ENCODE measurements around the gene NOVA1.
"Not testable (repeated sequence)": the region's sequence is repeated elsewhere in the genome, so short reads cannot be mapped to it uniquely, and the experiment has no call there.

The NOVA1 gene

GRCh38 chr14:26597589-26598080 lies at the start of gene NOVA1:
TSS of gene NOVA1 (minus strand) at chr14:26598033. CDS start at chr14:26597436, 597 bp downstream.
- no peak for DNase-seq (ENCODE audit: low spot score)

- not testable (repeated sequence) for DNase-seq (ENCODE audit: low spot score)
These were observed 47.2 kb upstream of the NOVA1 start for GRCh38 chr14:26645057-26645456.

- no peak for DNase-seq (ENCODE audit: low spot score)
These were observed 38.7 kb upstream of the NOVA1 start for GRCh38 chr14:26636561-26636960.

- DNase-seq (ENCODE audit: low spot score): not testable (repeated sequence)
These were observed 37.1 kb upstream of the NOVA1 start for GRCh38 chr14:26634946-26635345.

GRCh38 chr14:26626256-26626655 lies 28.4 kb upstream of the NOVA1 start:
- DNase-seq (ENCODE audit: low spot score): no peak

GRCh38 chr14:26622611-26623010 lies 24.8 kb upstream of the NOVA1 start:
- no peak for DNase-seq (ENCODE audit: low spot score)

- no peak for DNase-seq (ENCODE audit: low spot score)
These were observed 24.2 kb upstream of the NOVA1 start for GRCh38 chr14:26621807-26622560.

- no peak for DNase-seq (ENCODE audit: low spot score)
These were observed 23.5 kb upstream of the NOVA1 start for GRCh38 chr14:26621364-26621763.

GRCh38 chr14:26611259-26611658 lies 13.4 kb upstream of the NOVA1 start:
- no peak for DNase-seq (ENCODE audit: low spot score)

GRCh38 chr14:26606729-26607312 lies 9.0 kb upstream of the NOVA1 start:
- DNase-seq (ENCODE audit: low spot score): no peak

GRCh38 chr14:26605602-26606001 lies 7.8 kb upstream of the NOVA1 start:
- DNase-seq (ENCODE audit: low spot score): no peak

GRCh38 chr14:26602902-26603301 lies 5.1 kb upstream of the NOVA1 start:
- DNase-seq (ENCODE audit: low spot score): no peak

GRCh38 chr14:26601856-26602255 lies 4.0 kb upstream of the NOVA1 start:
- no peak for DNase-seq (ENCODE audit: low spot score)

GRCh38 chr14:26599291-26599690 lies 1.5 kb upstream of the NOVA1 start:
- DNase-seq (ENCODE audit: low spot score): no peak

- no peak for DNase-seq (ENCODE audit: low spot score)
These were observed 869 bp upstream of the NOVA1 start for GRCh38 chr14:26598672-26599131.

- no peak for DNase-seq (ENCODE audit: low spot score)
These were observed 343 bp upstream of the NOVA1 start for GRCh38 chr14:26598081-26598671.

- DNase-seq (ENCODE audit: low spot score): no peak
These were observed 703 bp downstream of the NOVA1 start for GRCh38 chr14:26597071-26597588.

- no peak for DNase-seq (ENCODE audit: low spot score)
These were observed 1.2 kb downstream of the NOVA1 start for GRCh38 chr14:26596543-26597061.

GRCh38 chr14:26595926-26596542 lies 1.8 kb downstream of the NOVA1 start:
- DNase-seq (ENCODE audit: low spot score): no peak

- DNase-seq (ENCODE audit: low spot score): no peak
These were observed 2.9 kb downstream of the NOVA1 start for GRCh38 chr14:26594756-26595545.

GRCh38 chr14:26594148-26594547 lies 3.7 kb downstream of the NOVA1 start:
- DNase-seq (ENCODE audit: low spot score): no peak

Measured in NAMALWA (cell line).